K562 (cell line): ENCODE data around the gene ASB6. TPM values are rescaled to one million over a fixed set of nuclear protein-coding genes. Genes with fewer than 3 reads are reported as not detected.

Experiments
- ATAC-seq: fragments of 200-7000 bp; cut with Tn5 transposase; 3 replicates; pipeline ENCODE4 v1.9.1; 2020; ENCODE audit warnings: moderate library complexity
- BruUV-seq: library from RNA; stranded (reverse); fragments of 400-500 nt; replicated peaks from 2 replicates; lab custom pipeline; 2021; lab: Mats Ljungman, UMichigan
- CTCF ChIA-PET: fragments of 300-600 bp; formaldehyde crosslinking; extraction: SDS; loops from one replicate; lab custom pipeline; 2021; ENCODE audit warnings: low intra/inter-chr PET ratio; lab: Yijun Ruan, JAX
- POLR2A ChIA-PET: fragments of 300-600, 350-650 bp; sonication (Branson Sonifier 250); formaldehyde crosslinking; extraction: SDS; loops from one replicate; lab custom pipeline; 2021; ENCODE audit warnings: antibody characterized with exemption, inconsistent platforms; lab: Yijun Ruan, JAX
- DNase-seq, 4 experiments: peaks; one replicate each; pipeline versions ENCODE4 v3.0.0 to v3.0.0-alpha.2; 2011 to 2018; ENCODE audit warnings: low spot score in 3 of 4, mixed read lengths in 3 of 4; ENCODE audit errors: extremely low read depth in 1 of 4
- FAIRE-seq: peaks from 2 replicates; lab custom pipeline; 2011; peaks lifted over from hg19 to GRCh38; lab: Jason Lieb, UNC
- H2AFZ ChIP-seq: 2 replicates; pipeline ENCODE4 v1.6.0; 2011; ENCODE audit warnings: low read depth, low read length, control low read depth, inconsistent platforms
- H3K27ac ChIP-seq: fragments of 200-600 bp; 3 replicates; pipeline ENCODE4 v1.8.0; 2011; ENCODE audit warnings: low read depth, mild to moderate bottlenecking, control low read depth, inconsistent platforms, low read length, moderate library complexity, mixed read lengths; ENCODE audit errors: extremely low read depth
- H3K27me3 ChIP-seq, 2 experiments: fragments of 300-600 bp in 1 of 2; 2 replicates in 1 of 2; 3 replicates in 1 of 2; pipeline versions ENCODE4 v1.6.0 to v1.8.0; 2011; ENCODE audit warnings: inconsistent platforms in 2 of 2, low read length in 2 of 2, mild to moderate bottlenecking in 1 of 2, mixed read lengths in 1 of 2, moderate library complexity in 1 of 2; ENCODE audit not compliant: control insufficient read depth in 2 of 2, insufficient read depth in 2 of 2
- H3K36me3 ChIP-seq: fragments of 300-600 bp; 3 replicates; pipeline ENCODE4 v1.8.0; 2011; ENCODE audit warnings: mild to moderate bottlenecking, low read length, inconsistent platforms; ENCODE audit not compliant: control insufficient read depth, insufficient read depth
- H3K4me1 ChIP-seq, 2 experiments: fragments of 200-600 bp in 1 of 2; replicated peaks in 1 of 2; 2 replicates in 1 of 2; 3 replicates in 1 of 2; pipeline versions ENCODE4 v1.5.1 to v1.8.0; 2011; ENCODE audit warnings: inconsistent platforms in 2 of 2, low read length in 2 of 2, mild to moderate bottlenecking in 1 of 2, mixed read lengths in 1 of 2, moderate library complexity in 1 of 2; ENCODE audit not compliant: control insufficient read depth in 2 of 2, insufficient read depth in 2 of 2
- H3K4me2 ChIP-seq: 2 replicates; pipeline ENCODE4 v1.6.1; 2011; ENCODE audit warnings: low read length, control low read depth, inconsistent platforms, mixed read lengths; ENCODE audit not compliant: insufficient read depth
- H3K4me3 ChIP-seq: fragments of 200-600 bp; sonication (generic), shearing (Covaris generic); 2 replicates; pipeline ENCODE4 v1.5.1; 2016; ENCODE audit warnings: control low read depth, inconsistent platforms
- H3K79me2 ChIP-seq: fragments of 200-600 bp; 3 replicates; pipeline ENCODE4 v1.8.0; 2011; ENCODE audit warnings: low read length, inconsistent platforms; ENCODE audit not compliant: control insufficient read depth, insufficient read depth
- H3K9ac ChIP-seq, 2 experiments: 2 replicates each; pipeline versions ENCODE4 v1.6.0 to v1.6.1; 2011; ENCODE audit warnings: low read depth in 2 of 2, low read length in 2 of 2, control low read depth in 1 of 2, inconsistent platforms in 1 of 2, mild to moderate bottlenecking in 1 of 2, mixed read lengths in 1 of 2; ENCODE audit not compliant: insufficient read depth in 1 of 2
- H3K9me1 ChIP-seq: one replicate; pipeline ENCODE4 v1.6.0; 2011; ENCODE audit warnings: inconsistent platforms, mild to moderate bottlenecking, low read length, moderate library complexity; ENCODE audit not compliant: control insufficient read depth, insufficient read depth
- H3K9me3 ChIP-seq: replicated peaks from 2 replicates; pipeline ENCODE4 v1.5.1; 2011; ENCODE audit warnings: low read depth, low read length, inconsistent platforms; ENCODE audit not compliant: control insufficient read depth, insufficient read depth
- H4K20me1 ChIP-seq: replicated peaks from 2 replicates; pipeline ENCODE4 v1.6.1; 2011; ENCODE audit warnings: low read length, inconsistent platforms, mixed read lengths; ENCODE audit not compliant: control insufficient read depth, insufficient read depth
- ADNP ChIP-seq: fragments of 200-800 bp; sonication (Bioruptor generic); IDR thresholded peaks from 2 replicates; pipeline ENCODE4 v1.6.1; 2016; ENCODE audit warnings: missing genetic modification characterization, missing compliant biosample characterization
- ATF4 ChIP-seq: fragments of 450-650 bp; formaldehyde crosslinking; IDR thresholded peaks from 2 replicates; pipeline ENCODE4 v1.4.0; 2022; ENCODE audit warnings: mild to moderate bottlenecking, moderate library complexity
- BCOR ChIP-seq: fragments of 450-650 bp; IDR thresholded peaks from 2 replicates; pipeline ENCODE4 v1.6.1; 2016
- BRD9 ChIP-seq: fragments of 450-650 bp; IDR thresholded peaks from 2 replicates; pipeline ENCODE4 v1.6.1; 2018; ENCODE audit warnings: low read depth; ENCODE audit not compliant: partially characterized antibody
- CBX1 ChIP-seq: sonication (generic); IDR thresholded peaks from 2 replicates; pipeline ENCODE4 v1.6.1; 2016; ENCODE audit warnings: antibody characterized with exemption, low read depth, mild to moderate bottlenecking
- GTF2A2 ChIP-seq: IDR thresholded peaks from 2 replicates; pipeline ENCODE4 v1.6.1; 2016; ENCODE audit warnings: mild to moderate bottlenecking, missing genetic modification characterization, missing compliant biosample characterization
- HDAC2 ChIP-seq: fragments of 450-650 bp; IDR thresholded peaks from 2 replicates; pipeline ENCODE4 v1.6.1; 2016; ENCODE audit warnings: mild to moderate bottlenecking
- KDM1A ChIP-seq, 2 experiments: fragments of 450-650 bp; IDR thresholded peaks; 2 replicates each; pipeline ENCODE4 v1.6.1; 2016; ENCODE audit warnings: mild to moderate bottlenecking in 2 of 2
- PTBP1 ChIP-seq: fragments of 200-400 bp; formaldehyde crosslinking; IDR thresholded peaks from 2 replicates; pipeline ENCODE4 v1.6.1; 2017; ENCODE audit warnings: low read depth, low read length
- RB1 ChIP-seq: fragments of 450-650 bp; IDR thresholded peaks from 2 replicates; pipeline ENCODE4 v1.6.1; 2017; ENCODE audit warnings: low read depth, mild to moderate bottlenecking
- RBM25 ChIP-seq: fragments of 200-400 bp; formaldehyde crosslinking; IDR thresholded peaks from 2 replicates; pipeline ENCODE4 v1.6.1; 2018; ENCODE audit warnings: low read length, low read depth, moderate library complexity; ENCODE audit not compliant: severe bottlenecking
- RBM34 ChIP-seq: fragments of 200-400 bp; formaldehyde crosslinking; IDR thresholded peaks from 2 replicates; pipeline ENCODE4 v1.6.1; 2018; ENCODE audit warnings: low read length, borderline replicate concordance; ENCODE audit not compliant: insufficient read depth
- SMARCA5 ChIP-seq: fragments of 450-650 bp; IDR thresholded peaks from 2 replicates; pipeline ENCODE4 v1.6.1; 2016
- TAF15 ChIP-seq: fragments of 200-400 bp; formaldehyde crosslinking; IDR thresholded peaks from 2 replicates; pipeline ENCODE4 v1.6.1; 2017; ENCODE audit warnings: mild to moderate bottlenecking, low read depth, low read length, moderate library complexity
- YBX1 ChIP-seq: fragments of 450-650 bp; IDR thresholded peaks from 2 replicates; pipeline ENCODE4 v1.7.1; 2016; ENCODE audit warnings: mild to moderate bottlenecking
- ZFP36 ChIP-seq: fragments of 150-350 bp; IDR thresholded peaks from 2 replicates; pipeline ENCODE4 v1.6.1; 2018; ENCODE audit warnings: low read length, low read depth; ENCODE audit not compliant: partially characterized antibody
- WGBS: fragments of 100-300 bp; shearing (Covaris generic); methylation state at CpG from one replicate; pipeline ENCODE4 v1.1.6; 2016; ENCODE audit warnings: low coverage, mixed read lengths; ENCODE audit not compliant: insufficient coverage; ENCODE audit errors: missing lambda C conversion rate; 5-methylcytosine and 5-hydroxymethylcytosine counted together
- in situ Hi-C: fragments of 300-500 bp; cut with MboI; formaldehyde crosslinking; loops from 4 replicates; pipeline ENCODE4 v1.15.0; 2018; ENCODE audit warnings: inconsistent platforms, mixed read lengths
- intact Hi-C: fragments of 100-400 bp; cut with micrococcal nuclease; formaldehyde crosslinking; loops from 2 replicates; pipeline ENCODE4 v1.14.2; 2022
- polyA plus RNA-seq, 8 experiments: library from polyadenylated mRNA; depleted of rRNA in 4 of 8; stranded (reverse) in 5 of 8; unstranded in 3 of 8; fragments of >200 nt; fragmentation: Nextera tagmentation in 2 of 8; fragmentation: Illumina TruSeq in 1 of 8; extraction: Ambion mirVana in 2 of 8; extraction: Trizol in 1 of 8; gene quantifications; 2 replicates each; pipeline versions ENCODE4 v1.2.1 to v1.2.3, GENCODE V29; 2011 to 2014; ENCODE audit warnings: inconsistent platforms in 1 of 8, missing spikeins in 1 of 8
- total RNA-seq, 7 experiments: library from RNA; depleted of rRNA in 6 of 7; stranded (reverse); fragments of >200 nt in 6 of 7; fragmentation: Illumina TruSeq in 2 of 7; extraction: Trizol in 2 of 7; gene quantifications; 2 replicates each; pipeline versions ENCODE4 v1.2.1 to v1.2.3, GENCODE V29; 2011 to 2021; ENCODE audit warnings: low replicate concordance in 1 of 7
- TF ChIP-seq, protein P1 (sequence below), 2 experiments: fragments of 450-650 bp; IDR thresholded peaks; 2 replicates each; pipeline ENCODE4 v1.6.1; 2018; ENCODE audit warnings: mild to moderate bottlenecking in 2 of 2, low read depth in 1 of 2; ENCODE audit not compliant: partially characterized antibody in 2 of 2

The ASB6 gene
- total and polyA plus RNA-seq, 9 of the 15 experiments (the other 6 are each of a cell fraction or from before 2014, with no cell fraction given), result 0.92 to 17.8 (median 11.3) TPM

- no peaks in the 10 kb centered on the region for H4K20me1 ChIP-seq
- FAIRE-seq (no peak), DNase-seq (no peak), ATAC-seq (no peak)
- no peaks in the 10 kb centered on the region for H3K36me3 ChIP-seq
- H3K4me3 ChIP-seq, result no peak overlapping the region
- no peaks in the 10 kb centered on the region for H3K27me3 ChIP-seq
- TF ChIP-seq, protein P1, sequence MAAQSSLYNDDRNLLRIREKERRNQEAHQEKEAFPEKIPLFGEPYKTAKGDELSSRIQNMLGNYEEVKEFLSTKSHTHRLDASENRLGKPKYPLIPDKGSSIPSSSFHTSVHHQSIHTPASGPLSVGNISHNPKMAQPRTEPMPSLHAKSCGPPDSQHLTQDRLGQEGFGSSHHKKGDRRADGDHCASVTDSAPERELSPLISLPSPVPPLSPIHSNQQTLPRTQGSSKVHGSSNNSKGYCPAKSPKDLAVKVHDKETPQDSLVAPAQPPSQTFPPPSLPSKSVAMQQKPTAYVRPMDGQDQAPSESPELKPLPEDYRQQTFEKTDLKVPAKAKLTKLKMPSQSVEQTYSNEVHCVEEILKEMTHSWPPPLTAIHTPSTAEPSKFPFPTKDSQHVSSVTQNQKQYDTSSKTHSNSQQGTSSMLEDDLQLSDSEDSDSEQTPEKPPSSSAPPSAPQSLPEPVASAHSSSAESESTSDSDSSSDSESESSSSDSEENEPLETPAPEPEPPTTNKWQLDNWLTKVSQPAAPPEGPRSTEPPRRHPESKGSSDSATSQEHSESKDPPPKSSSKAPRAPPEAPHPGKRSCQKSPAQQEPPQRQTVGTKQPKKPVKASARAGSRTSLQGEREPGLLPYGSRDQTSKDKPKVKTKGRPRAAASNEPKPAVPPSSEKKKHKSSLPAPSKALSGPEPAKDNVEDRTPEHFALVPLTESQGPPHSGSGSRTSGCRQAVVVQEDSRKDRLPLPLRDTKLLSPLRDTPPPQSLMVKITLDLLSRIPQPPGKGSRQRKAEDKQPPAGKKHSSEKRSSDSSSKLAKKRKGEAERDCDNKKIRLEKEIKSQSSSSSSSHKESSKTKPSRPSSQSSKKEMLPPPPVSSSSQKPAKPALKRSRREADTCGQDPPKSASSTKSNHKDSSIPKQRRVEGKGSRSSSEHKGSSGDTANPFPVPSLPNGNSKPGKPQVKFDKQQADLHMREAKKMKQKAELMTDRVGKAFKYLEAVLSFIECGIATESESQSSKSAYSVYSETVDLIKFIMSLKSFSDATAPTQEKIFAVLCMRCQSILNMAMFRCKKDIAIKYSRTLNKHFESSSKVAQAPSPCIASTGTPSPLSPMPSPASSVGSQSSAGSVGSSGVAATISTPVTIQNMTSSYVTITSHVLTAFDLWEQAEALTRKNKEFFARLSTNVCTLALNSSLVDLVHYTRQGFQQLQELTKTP (IDR thresholded peaks at IDR 0.05; ENCODE audit: low read depth in 1 of 2, partially characterized antibody in 2 of 2), result peak in 1 of 2 experiments; percentile 64
- TF ChIP-seq SMARCA5 (peak; percentile 97), PTBP1 (0 out of 2 replicates have a peak, but pooled peaks have one; percentile 69), YBX1 (no peak), CBX1 (peak; percentile 65; the same call in 1 of the 2 replicates), RB1 (no peak), GTF2A2 (tag) (no peak), BCOR (peak; percentile 86), RBM25 (peak; percentile 90), ATF4 (CRISPR knock-in tag) (no peak), RBM34 (no peak), TAF15 (no peak), KDM1A (IDR thresholded peaks at IDR 0.05) (peak; percentile 64 to 72), HDAC2 (peak; percentile 22; the same call in 1 of the 2 replicates), BRD9 (peak; percentile 100), ADNP (tag) (peak; percentile 53; the same call in 1 of the 2 replicates), ZFP36 (peak; percentile 91)
- H3K4me1 ChIP-seq, result peaks cover 13 to 51% of the 10 kb centered on the region in 2 experiments; a peak in 4 of 5 replicates
- no peak overlapping the region for H3K27ac ChIP-seq
- ChIA-PET CTCF (no interaction called here), POLR2A (interaction anchor here (0.7 kb wide), 1 partner anchor 12 kb away, joined by 3 read pairs; no protein-coding TSS in a partner anchor)
- in situ Hi-C loops (loop anchor here (10.0 to 25.0 kb wide), 2 partner anchors 99 to 267 kb away; no protein-coding TSS in a partner anchor), intact Hi-C loops (loop anchor here (10.0 kb wide), 1 partner anchor 49 kb away; no protein-coding TSS in a partner anchor)
- no peaks in the 10 kb centered on the region for H3K9me1 ChIP-seq
- H3K9me3 ChIP-seq, result no peaks in the 10 kb centered on the region
- H3K79me2 ChIP-seq, result no peaks in the 10 kb centered on the region
- no TSS peak for BruUV-seq
- WGBS, result 53% methylated on average over 11 of the region's 12 CpGs
- H2AFZ ChIP-seq, result no peak overlapping the region
- no peak overlapping the region for H3K4me2 ChIP-seq
- peak overlapping the region in 1 of 2 experiments; percentile 29; a peak in 1 of 4 replicates for H3K9ac ChIP-seq
These were observed 37.7 kb downstream of the ASB6 start for GRCh38 chr9:129604056-129604765.
